Keratinocyte (primary cell): ENCODE measurements around the gene TBC1D16.

Source experiments
- CTCF ChIP-seq, 3 experiments: IDR thresholded peaks in 1 of 3; conservative IDR thresholded peaks in 1 of 3; optimal IDR thresholded peaks in 1 of 3; 2 replicates in 2 of 3; 3 replicates in 1 of 3; pipeline versions ENCODE3 to v1.5.1; 2011; ENCODE audit warnings: low read length in 3 of 3, mild to moderate bottlenecking in 3 of 3, moderate library complexity in 2 of 3, control low read depth in 1 of 3, inconsistent platforms in 1 of 3; ENCODE audit not compliant: insufficient read depth in 2 of 3; ENCODE audit errors: extremely low read depth in 1 of 3
- EZH2 ChIP-seq: IDR thresholded peaks from one replicate; pipeline ENCODE4 v1.6.1; 2012; ENCODE audit warnings: inconsistent platforms, mild to moderate bottlenecking, low read length, moderate library complexity

- TF ChIP-seq CTCF (optimal IDR thresholded peaks at IDR 0.05 in 1 of 3, IDR thresholded peaks at IDR 0.05 in 1 of 3, conservative IDR thresholded peaks at IDR 0.05 in 1 of 3; ENCODE audit: extremely low read depth in 1 of 3, insufficient read depth in 2 of 3, low read length in 3 of 3) (no peak), EZH2 (no peak)
Observed at GRCh38 chr17:80027043-80027435, 8.6 kb downstream of the TBC1D16 start.
